Type B pancreatic cell (in vitro differentiated cells): ENCODE data around the gene CFAP92. TPM values are rescaled to one million over a fixed set of nuclear protein-coding genes. Genes with fewer than 3 reads are reported as not detected.

Experiments
- DNase-seq: peaks from one replicate; pipeline ENCODE4 v3.0.0; 2021; ENCODE audit warnings: mixed read lengths; ENCODE audit not compliant: unreplicated experiment; ENCODE audit errors: extremely low spot score
- H3K27ac Mint-ChIP-seq: 2 replicates; pipeline ENCODE4 v1.8.0; 2021; ENCODE audit warnings: mild to moderate bottlenecking, mixed read lengths
- H3K27me3 Mint-ChIP-seq: 2 replicates; pipeline ENCODE4 v1.8.0; 2021; ENCODE audit warnings: mixed read lengths
- H3K36me3 Mint-ChIP-seq: 2 replicates; pipeline ENCODE4 v1.8.0; 2021; ENCODE audit warnings: mixed read lengths
- H3K4me1 Mint-ChIP-seq: one replicate; pipeline ENCODE4 v1.8.0; 2021; ENCODE audit warnings: mixed read lengths; ENCODE audit not compliant: unreplicated experiment
- H3K4me3 Mint-ChIP-seq: 2 replicates; pipeline ENCODE4 v1.8.0; 2021; ENCODE audit warnings: mild to moderate bottlenecking, mixed read lengths
- H3K9me3 Mint-ChIP-seq: 2 replicates; pipeline ENCODE4 v1.8.0; 2021; ENCODE audit warnings: mixed read lengths
- total RNA-seq: library from RNA; stranded (reverse); gene quantifications from 2 replicates; pipeline ENCODE4 v1.2.1, GENCODE V29; 2021; ENCODE audit warnings: low replicate concordance
- TF ChIP-seq, protein P1 (sequence below): fragments of 200-600 bp; sonication (generic); conservative IDR thresholded peaks from 2 replicates; pipeline ENCODE4 v1.5.0; 2021; ENCODE audit warnings: antibody characterized with exemption, mild to moderate bottlenecking

CFAP92 gene
- total RNA-seq, 1 donor from 2014 or later, result 4.4 TPM

DNA sequence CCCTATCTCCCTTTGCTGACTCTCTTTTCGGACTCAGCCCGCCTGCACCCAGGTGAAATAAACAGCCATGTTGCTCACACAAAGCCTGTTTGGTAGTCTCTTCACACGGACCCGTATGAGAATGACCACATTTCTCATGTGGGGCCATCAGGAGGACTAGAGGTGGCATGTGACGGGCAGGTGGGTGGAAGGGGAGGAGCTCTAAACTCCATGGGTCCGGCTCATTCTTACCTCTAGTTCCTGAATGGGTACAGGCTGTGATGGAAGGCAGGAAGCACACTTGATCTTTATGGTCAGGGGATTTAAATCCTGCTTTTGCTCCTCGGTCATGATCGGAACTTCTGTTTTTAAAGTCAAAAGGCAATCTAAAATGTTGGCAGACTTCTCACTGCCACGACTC, 28.6 kb downstream of the CFAP92 start:
- no peaks in the 10 kb centered on the region for H3K36me3 Mint-ChIP-seq
- H3K9me3 Mint-ChIP-seq, result no peaks in the 10 kb centered on the region
- H3K27me3 Mint-ChIP-seq, result peaks cover 20% of the 10 kb centered on the region
- no peak overlapping the region for H3K4me3 Mint-ChIP-seq
- TF ChIP-seq, protein P1, sequence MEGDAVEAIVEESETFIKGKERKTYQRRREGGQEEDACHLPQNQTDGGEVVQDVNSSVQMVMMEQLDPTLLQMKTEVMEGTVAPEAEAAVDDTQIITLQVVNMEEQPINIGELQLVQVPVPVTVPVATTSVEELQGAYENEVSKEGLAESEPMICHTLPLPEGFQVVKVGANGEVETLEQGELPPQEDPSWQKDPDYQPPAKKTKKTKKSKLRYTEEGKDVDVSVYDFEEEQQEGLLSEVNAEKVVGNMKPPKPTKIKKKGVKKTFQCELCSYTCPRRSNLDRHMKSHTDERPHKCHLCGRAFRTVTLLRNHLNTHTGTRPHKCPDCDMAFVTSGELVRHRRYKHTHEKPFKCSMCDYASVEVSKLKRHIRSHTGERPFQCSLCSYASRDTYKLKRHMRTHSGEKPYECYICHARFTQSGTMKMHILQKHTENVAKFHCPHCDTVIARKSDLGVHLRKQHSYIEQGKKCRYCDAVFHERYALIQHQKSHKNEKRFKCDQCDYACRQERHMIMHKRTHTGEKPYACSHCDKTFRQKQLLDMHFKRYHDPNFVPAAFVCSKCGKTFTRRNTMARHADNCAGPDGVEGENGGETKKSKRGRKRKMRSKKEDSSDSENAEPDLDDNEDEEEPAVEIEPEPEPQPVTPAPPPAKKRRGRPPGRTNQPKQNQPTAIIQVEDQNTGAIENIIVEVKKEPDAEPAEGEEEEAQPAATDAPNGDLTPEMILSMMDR, result no peak
- H3K27ac Mint-ChIP-seq, result peak overlapping the region; percentile 95
- no peak for DNase-seq
- no peaks in the 10 kb centered on the region for H3K4me1 Mint-ChIP-seq

DNA sequence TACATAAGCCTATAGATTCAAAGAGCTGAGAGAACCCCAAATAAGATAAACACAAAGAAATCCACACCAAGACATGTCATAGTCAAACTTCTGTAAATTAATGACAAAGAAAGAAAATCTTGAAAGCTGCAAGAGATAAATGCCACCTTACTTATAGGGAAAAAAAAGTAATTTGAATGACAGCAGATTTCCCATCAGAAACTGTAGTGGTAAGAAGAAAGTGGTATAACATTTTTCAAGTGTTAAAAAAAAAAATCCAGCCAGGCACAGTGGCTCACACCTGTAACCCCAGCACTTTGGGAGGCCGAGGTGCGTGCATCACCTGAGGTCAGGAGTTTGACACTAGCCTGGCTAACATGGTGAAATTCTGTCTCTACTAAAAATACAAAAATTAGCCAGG, 37.4 kb downstream of the CFAP92 start:
- Mint-ChIP-seq H3K9me3 (peaks cover 4% of the 10 kb centered on the region), H3K27me3 (peaks cover 17% of the 10 kb centered on the region), H3K27ac (no peak overlapping the region), H3K36me3 (no peaks in the 10 kb centered on the region), H3K4me3 (no peak overlapping the region), H3K4me1 (no peaks in the 10 kb centered on the region)
- TF ChIP-seq, protein P1, result no peak
- no peak for DNase-seq

DNA sequence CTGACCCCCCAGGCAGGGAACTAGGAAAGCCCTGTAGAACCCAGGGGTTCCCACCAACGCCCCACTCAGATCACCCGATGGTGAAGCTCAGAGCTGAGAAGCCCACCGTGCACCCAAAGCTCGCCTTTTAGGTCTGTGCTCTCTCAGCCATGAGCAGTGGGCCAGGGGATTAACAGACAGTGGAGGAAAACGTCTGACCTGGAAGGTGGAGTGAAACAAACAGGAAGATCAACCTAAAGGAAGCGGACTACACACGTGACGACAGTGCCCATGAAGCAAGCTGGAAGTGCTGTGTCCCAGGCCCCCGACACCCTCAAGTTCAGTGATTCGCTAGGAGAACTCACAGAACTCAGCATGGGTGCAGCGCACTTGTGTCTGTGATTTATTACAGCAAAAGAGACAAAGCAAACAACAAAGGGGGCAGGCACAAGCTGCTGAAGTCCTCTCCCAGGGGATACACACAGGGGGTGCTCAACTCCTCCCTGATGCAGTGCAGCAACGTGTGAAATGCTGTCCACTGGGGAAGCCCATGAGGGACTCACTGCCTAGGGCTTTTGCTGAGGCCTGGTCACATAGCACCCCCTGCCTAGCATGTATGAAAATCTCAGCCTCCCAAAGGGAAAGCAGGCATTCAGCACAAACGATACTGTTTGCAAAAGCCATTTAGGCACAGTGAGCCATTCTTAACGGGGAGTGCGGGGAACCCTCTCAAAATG, 43.5 kb downstream of the CFAP92 start:
- Mint-ChIP-seq H3K27me3 (no peaks in the 10 kb centered on the region), H3K4me1 (no peaks in the 10 kb centered on the region), H3K36me3 (no peaks in the 10 kb centered on the region), H3K27ac (peak overlapping the region; percentile 19), H3K9me3 (no peaks in the 10 kb centered on the region), H3K4me3 (no peak overlapping the region)
- peak; percentile 47 for DNase-seq
- TF ChIP-seq, protein P1, result peak; percentile 37

DNA sequence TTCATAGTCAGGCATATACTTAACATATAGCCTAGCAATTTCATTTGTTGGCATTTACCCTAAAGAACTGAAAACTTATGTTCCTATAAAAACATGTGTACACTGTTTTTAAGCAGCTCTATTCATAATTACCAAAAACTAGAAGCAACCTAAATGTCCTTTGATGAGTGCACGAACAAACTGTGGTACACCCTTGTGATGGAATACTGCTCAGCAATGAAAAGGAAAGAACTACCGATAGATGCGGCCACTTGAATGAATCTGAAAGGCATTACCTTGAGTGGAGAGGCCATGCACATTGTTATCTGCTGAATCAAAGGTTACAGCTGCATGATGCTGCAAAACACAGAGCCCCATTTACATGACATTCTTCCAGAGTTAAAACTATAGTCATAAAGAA, 44.7 kb downstream of the CFAP92 start:
- H3K36me3 Mint-ChIP-seq, result no peaks in the 10 kb centered on the region
- no peaks in the 10 kb centered on the region for H3K4me1 Mint-ChIP-seq
- no peak for DNase-seq
- no peaks in the 10 kb centered on the region for H3K9me3 Mint-ChIP-seq
- TF ChIP-seq, protein P1, result no peak
- H3K4me3 Mint-ChIP-seq, result no peak overlapping the region
- H3K27me3 Mint-ChIP-seq, result no peaks in the 10 kb centered on the region
- no peak overlapping the region for H3K27ac Mint-ChIP-seq

DNA sequence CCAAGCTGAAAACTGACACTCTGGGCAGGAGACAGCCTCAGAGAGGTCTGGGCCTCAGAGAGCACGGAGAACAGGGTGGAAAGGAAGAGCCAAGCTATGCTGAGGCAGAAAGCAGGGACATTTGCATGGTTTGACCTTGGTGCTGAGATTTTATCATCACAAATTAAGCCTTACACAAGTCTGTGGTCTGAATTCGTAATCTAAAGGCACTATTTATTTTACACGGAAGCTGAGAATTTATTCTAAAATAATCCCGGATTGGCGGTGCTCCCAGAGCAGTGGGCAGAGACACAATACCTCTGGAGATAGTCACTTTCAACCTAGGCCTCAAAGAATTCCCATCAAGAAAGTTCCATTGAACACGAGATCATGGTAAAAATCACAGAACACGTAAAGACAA, 47.5 kb downstream of the CFAP92 start:
- no peak overlapping the region for H3K27ac Mint-ChIP-seq
- TF ChIP-seq, protein P1, result no peak
- H3K27me3 Mint-ChIP-seq, result no peaks in the 10 kb centered on the region
- no peaks in the 10 kb centered on the region for H3K4me1 Mint-ChIP-seq
- H3K9me3 Mint-ChIP-seq, result no peaks in the 10 kb centered on the region
- DNase-seq, result peak; percentile 7
- H3K4me3 Mint-ChIP-seq, result no peak overlapping the region
- H3K36me3 Mint-ChIP-seq, result no peaks in the 10 kb centered on the region

DNA sequence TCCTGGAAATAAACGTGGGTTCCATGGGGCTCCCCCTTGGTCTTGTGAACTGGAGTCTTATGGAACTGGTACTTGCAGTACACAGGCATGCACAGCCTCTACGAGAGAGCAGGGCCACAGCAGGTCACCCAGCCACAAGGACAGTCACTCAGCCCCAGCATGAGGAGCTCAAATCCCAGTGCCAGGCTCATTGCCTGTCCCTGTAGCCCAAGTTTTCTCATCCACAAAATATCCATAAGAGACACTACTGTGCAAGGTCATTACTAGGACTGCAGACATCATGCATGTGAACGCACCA, 48.0 kb downstream of the CFAP92 start:
- Mint-ChIP-seq H3K27me3 (no peaks in the 10 kb centered on the region), H3K4me1 (no peaks in the 10 kb centered on the region), H3K4me3 (no peak overlapping the region), H3K36me3 (no peaks in the 10 kb centered on the region), H3K9me3 (no peaks in the 10 kb centered on the region), H3K27ac (no peak overlapping the region)
- DNase-seq, result no peak
- TF ChIP-seq, protein P1, result no peak
